ENCODE measurements around the gene CTNNAL1.
"Not testable (repeated sequence)": the region's sequence is repeated elsewhere in the genome, so short reads cannot be mapped to it uniquely, and the experiment has no call there.

The CTNNAL1 gene

DNA sequence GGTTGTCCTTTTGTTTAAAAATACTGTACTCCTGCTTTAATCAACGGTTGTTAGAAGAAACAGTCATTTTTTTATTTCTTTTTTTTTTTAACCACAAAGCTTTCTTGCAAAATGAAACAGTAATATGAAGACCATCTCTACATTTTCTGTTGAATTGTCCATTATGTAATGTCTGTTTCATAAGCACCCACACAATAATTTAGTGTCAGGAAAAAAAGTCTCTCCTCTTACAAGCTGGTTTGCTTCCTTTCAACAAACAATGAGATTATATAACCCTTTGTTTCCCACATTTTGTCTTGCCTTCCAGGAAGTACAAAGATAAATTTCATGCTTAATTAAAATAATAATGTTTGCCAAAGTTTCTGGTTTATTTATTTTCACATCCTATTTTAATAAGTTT, 16.7 kb downstream of the CTNNAL1 start:
- Histone ChIP-seq H3K4me3 (ENCODE audit: insufficient read depth, low read depth, low read length) (no peak overlapping the region), H3K27ac (ENCODE audit: insufficient read depth, low read depth, low read length, poor library complexity, severe bottlenecking) (no peak overlapping the region), H3K36me3 (ENCODE audit: control insufficient read depth, insufficient read depth, low read length) (no peaks in the 10 kb centered on the region), H3K27me3 (ENCODE audit: control insufficient read depth, insufficient read depth, low read length, poor library complexity, severe bottlenecking) (no peaks in the 10 kb centered on the region), H3K4me1 (ENCODE audit: control insufficient read depth, insufficient read depth, low read length) (no peaks in the 10 kb centered on the region), H3K9me3 (ENCODE audit: control insufficient read depth, low read length) (no peaks in the 10 kb centered on the region)
- WGBS, 2 experiments, result 100% methylated on average over 1 of the region's 1 CpG

DNA sequence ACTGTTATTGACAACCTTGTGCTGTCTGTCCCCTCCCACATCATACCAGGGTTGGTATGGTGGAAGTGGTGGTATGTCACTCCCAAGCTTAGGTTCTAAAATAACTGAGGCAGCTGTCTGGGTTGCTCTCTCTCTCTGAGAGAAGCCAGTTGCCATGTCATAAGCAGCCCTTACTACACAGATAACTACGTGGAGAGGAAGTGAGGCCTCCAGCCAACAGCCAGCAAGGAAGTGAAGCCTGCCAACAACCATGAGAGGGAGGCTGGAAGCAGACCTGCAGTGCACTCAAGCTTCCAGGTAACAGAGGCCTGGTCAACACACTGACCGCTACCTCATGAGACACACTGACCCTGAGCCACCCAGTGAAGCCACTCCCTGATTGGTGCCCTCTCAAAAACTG, 18.6 kb downstream of the CTNNAL1 start:
- Histone ChIP-seq H3K36me3 (ENCODE audit: control insufficient read depth, insufficient read depth, low read length) (peaks cover 8% of the 10 kb centered on the region), H3K27ac (ENCODE audit: insufficient read depth, low read depth, low read length, poor library complexity, severe bottlenecking) (no peak overlapping the region), H3K9me3 (ENCODE audit: control insufficient read depth, low read length) (no peaks in the 10 kb centered on the region), H3K4me3 (ENCODE audit: insufficient read depth, low read depth, low read length) (no peak overlapping the region), H3K4me1 (ENCODE audit: control insufficient read depth, insufficient read depth, low read length) (no peaks in the 10 kb centered on the region), H3K27me3 (ENCODE audit: control insufficient read depth, insufficient read depth, low read length, poor library complexity, severe bottlenecking) (no peaks in the 10 kb centered on the region)
- WGBS, 2 experiments, result 96 to 100% methylated on average over 2 of the region's 2 CpGs

DNA sequence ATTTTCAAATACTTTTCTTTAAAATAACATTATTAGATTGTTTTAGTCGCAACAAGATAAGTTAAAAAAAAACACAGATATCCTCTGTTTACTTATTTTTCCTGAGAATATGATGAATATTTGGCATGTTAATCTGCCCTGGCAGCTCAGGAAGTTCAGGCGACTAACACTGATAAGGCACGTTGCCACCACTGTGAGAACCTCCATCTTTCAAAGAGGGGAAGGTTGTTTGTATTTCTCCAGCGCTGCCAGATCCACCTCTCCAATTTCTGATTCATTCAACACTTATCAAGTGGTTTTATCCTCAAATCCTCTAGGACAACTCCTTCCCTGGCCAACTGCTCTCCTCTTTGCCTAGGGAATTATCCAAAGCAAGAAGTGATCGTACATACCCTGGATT, 21.8 kb downstream of the CTNNAL1 start:
- Histone ChIP-seq H3K27me3 (ENCODE audit: control insufficient read depth, insufficient read depth, low read length, poor library complexity, severe bottlenecking) (no peaks in the 10 kb centered on the region), H3K4me3 (ENCODE audit: insufficient read depth, low read depth, low read length) (no peak overlapping the region), H3K9me3 (ENCODE audit: control insufficient read depth, low read length) (no peaks in the 10 kb centered on the region), H3K4me1 (ENCODE audit: control insufficient read depth, insufficient read depth, low read length) (no peaks in the 10 kb centered on the region), H3K27ac (ENCODE audit: insufficient read depth, low read depth, low read length, poor library complexity, severe bottlenecking) (no peak overlapping the region), H3K36me3 (ENCODE audit: control insufficient read depth, insufficient read depth, low read length) (peaks cover 13% of the 10 kb centered on the region)
- WGBS, 2 experiments, result 93 to 95% methylated on average over 4 of the region's 5 CpGs

- no peaks in the 10 kb centered on the region for H3K9me3 ChIP-seq (ENCODE audit: control insufficient read depth, low read length)
- H3K27ac ChIP-seq (ENCODE audit: insufficient read depth, low read depth, low read length, poor library complexity, severe bottlenecking), result no peak overlapping the region
- H3K4me3 ChIP-seq (ENCODE audit: insufficient read depth, low read depth, low read length), result no peak overlapping the region
- peaks cover 12% of the 10 kb centered on the region for H3K36me3 ChIP-seq (ENCODE audit: control insufficient read depth, insufficient read depth, low read length)
- no peaks in the 10 kb centered on the region for H3K4me1 ChIP-seq (ENCODE audit: control insufficient read depth, insufficient read depth, low read length)
- H3K27me3 ChIP-seq (ENCODE audit: control insufficient read depth, insufficient read depth, low read length, poor library complexity, severe bottlenecking), result no peaks in the 10 kb centered on the region
Measured at GRCh38 chr9:108983885-108984284, 29.4 kb downstream of the CTNNAL1 start.

GRCh38 chr9:108980893-108981292, 32.4 kb downstream of the CTNNAL1 start:
- Histone ChIP-seq H3K4me1 (ENCODE audit: control insufficient read depth, insufficient read depth, low read length) (no peaks in the 10 kb centered on the region), H3K4me3 (ENCODE audit: insufficient read depth, low read depth, low read length) (no peak overlapping the region), H3K27me3 (ENCODE audit: control insufficient read depth, insufficient read depth, low read length, poor library complexity, severe bottlenecking) (no peaks in the 10 kb centered on the region), H3K36me3 (ENCODE audit: control insufficient read depth, insufficient read depth, low read length) (peaks cover 7% of the 10 kb centered on the region), H3K9me3 (ENCODE audit: control insufficient read depth, low read length) (no peaks in the 10 kb centered on the region), H3K27ac (ENCODE audit: insufficient read depth, low read depth, low read length, poor library complexity, severe bottlenecking) (no peak overlapping the region)
- WGBS, 2 experiments, result 89 to 97% methylated on average over 2 of the region's 2 CpGs

DNA sequence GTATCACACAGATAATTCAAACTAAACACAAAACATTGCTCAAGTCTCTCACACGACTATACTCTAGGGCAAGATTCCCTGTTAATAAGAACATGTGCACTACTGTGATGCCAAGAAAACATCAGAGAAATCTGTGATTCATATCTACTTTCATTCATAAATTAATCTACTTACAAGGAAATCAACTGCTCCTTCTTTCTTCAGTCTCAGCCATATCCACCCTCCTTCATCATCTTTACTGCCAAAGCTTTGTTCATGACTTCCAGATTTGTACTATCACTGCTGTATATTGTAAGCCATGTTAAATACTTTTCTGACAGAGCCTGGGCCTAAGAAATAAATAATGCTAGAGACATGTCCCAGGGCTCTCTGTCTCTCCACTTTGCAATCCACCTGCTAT, 35.1 kb downstream of the CTNNAL1 start:
- peaks cover 10% of the 10 kb centered on the region for H3K36me3 ChIP-seq (ENCODE audit: control insufficient read depth, insufficient read depth, low read length)
- H3K4me1 ChIP-seq (ENCODE audit: control insufficient read depth, insufficient read depth, low read length), result no peaks in the 10 kb centered on the region
- H3K9me3 ChIP-seq (ENCODE audit: control insufficient read depth, low read length), result no peaks in the 10 kb centered on the region
- H3K27me3 ChIP-seq (ENCODE audit: control insufficient read depth, insufficient read depth, low read length, poor library complexity, severe bottlenecking), result no peaks in the 10 kb centered on the region
- 90 to 96% methylated on average over 1 of the region's 1 CpG for WGBS, 2 experiments
- no peak overlapping the region for H3K27ac ChIP-seq (ENCODE audit: insufficient read depth, low read depth, low read length, poor library complexity, severe bottlenecking)
- H3K4me3 ChIP-seq (ENCODE audit: insufficient read depth, low read depth, low read length), result no peak overlapping the region

- H3K4me1 ChIP-seq (ENCODE audit: control insufficient read depth, insufficient read depth, low read length), result no peaks in the 10 kb centered on the region
- H3K27ac ChIP-seq (ENCODE audit: insufficient read depth, low read depth, low read length, poor library complexity, severe bottlenecking), result no peak overlapping the region
- H3K9me3 ChIP-seq (ENCODE audit: control insufficient read depth, low read length), result no peaks in the 10 kb centered on the region
- H3K27me3 ChIP-seq (ENCODE audit: control insufficient read depth, insufficient read depth, low read length, poor library complexity, severe bottlenecking), result no peaks in the 10 kb centered on the region
- 93 to 94% methylated on average over 5 of the region's 5 CpGs for WGBS, 2 experiments
- peaks cover 13% of the 10 kb centered on the region for H3K36me3 ChIP-seq (ENCODE audit: control insufficient read depth, insufficient read depth, low read length)
- no peak overlapping the region for H3K4me3 ChIP-seq (ENCODE audit: insufficient read depth, low read depth, low read length)
Measured at GRCh38 chr9:108973895-108974294, 39.4 kb downstream of the CTNNAL1 start.

- no peak overlapping the region for H3K27ac ChIP-seq (ENCODE audit: insufficient read depth, low read depth, low read length, poor library complexity, severe bottlenecking)
- no peaks in the 10 kb centered on the region for H3K9me3 ChIP-seq (ENCODE audit: control insufficient read depth, low read length)
- peaks cover 13% of the 10 kb centered on the region for H3K36me3 ChIP-seq (ENCODE audit: control insufficient read depth, insufficient read depth, low read length)
- no peak overlapping the region for H3K4me3 ChIP-seq (ENCODE audit: insufficient read depth, low read depth, low read length)
- H3K4me1 ChIP-seq (ENCODE audit: control insufficient read depth, insufficient read depth, low read length), result no peaks in the 10 kb centered on the region
- WGBS, 2 experiments, result 80% methylated on average over 1 of the region's 2 CpGs; no CpG with 5 or more reads in 1 of the 2 experiments
- no peaks in the 10 kb centered on the region for H3K27me3 ChIP-seq (ENCODE audit: control insufficient read depth, insufficient read depth, low read length, poor library complexity, severe bottlenecking)
Measured at GRCh38 chr9:108972626-108973209, 40.6 kb downstream of the CTNNAL1 start.

DNA sequence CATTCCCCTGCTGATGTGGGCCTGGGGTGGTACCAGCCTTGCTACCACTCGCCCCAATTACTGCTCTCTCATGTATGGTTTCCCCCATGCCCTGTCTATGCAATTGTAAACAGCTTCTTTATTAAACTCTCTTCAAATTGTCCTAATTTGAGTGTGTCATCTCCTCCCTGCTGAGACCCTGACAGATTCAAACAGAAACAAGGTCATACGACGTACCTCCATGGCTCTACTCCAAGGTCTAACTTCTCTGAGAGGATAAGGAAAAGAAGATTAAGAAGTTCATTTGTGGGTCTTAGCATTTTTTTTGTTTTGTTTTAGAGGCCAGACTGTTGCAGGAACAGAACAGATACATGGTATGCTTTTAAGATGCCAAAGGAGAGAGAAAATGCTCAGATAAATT, 41.1 kb downstream of the CTNNAL1 start:
- no peak overlapping the region for H3K4me3 ChIP-seq (ENCODE audit: insufficient read depth, low read depth, low read length)
- H3K27me3 ChIP-seq (ENCODE audit: control insufficient read depth, insufficient read depth, low read length, poor library complexity, severe bottlenecking), result no peaks in the 10 kb centered on the region
- peaks cover 13% of the 10 kb centered on the region for H3K36me3 ChIP-seq (ENCODE audit: control insufficient read depth, insufficient read depth, low read length)
- no peaks in the 10 kb centered on the region for H3K9me3 ChIP-seq (ENCODE audit: control insufficient read depth, low read length)
- 94 to 95% methylated on average over 3 of the region's 3 CpGs for WGBS, 2 experiments
- no peaks in the 10 kb centered on the region for H3K4me1 ChIP-seq (ENCODE audit: control insufficient read depth, insufficient read depth, low read length)
- no peak overlapping the region for H3K27ac ChIP-seq (ENCODE audit: insufficient read depth, low read depth, low read length, poor library complexity, severe bottlenecking)

DNA sequence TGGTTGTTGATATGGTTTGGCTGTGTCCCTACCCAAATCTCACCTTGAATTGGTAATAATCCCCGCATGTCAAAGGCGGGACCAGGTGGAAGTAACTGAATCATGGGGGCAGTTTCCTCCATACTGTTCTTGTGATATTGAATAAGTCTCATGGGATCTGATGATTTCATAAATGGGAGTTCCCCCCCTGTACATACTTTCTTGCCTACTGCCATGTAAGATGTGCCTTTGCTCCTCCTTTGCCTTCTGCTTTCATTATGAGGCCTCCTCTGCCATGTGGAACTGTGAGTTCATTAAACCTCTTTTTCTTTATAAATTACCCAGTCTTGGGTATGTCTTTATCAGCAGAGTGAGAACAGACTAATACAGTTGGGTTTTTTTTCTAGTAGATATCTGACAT, 41.9 kb downstream of the CTNNAL1 start:
- H3K27ac ChIP-seq (ENCODE audit: insufficient read depth, low read depth, low read length, poor library complexity, severe bottlenecking); H3K9me3 ChIP-seq (ENCODE audit: control insufficient read depth, low read length); H3K4me1 ChIP-seq (ENCODE audit: control insufficient read depth, insufficient read depth, low read length); H3K27me3 ChIP-seq (ENCODE audit: control insufficient read depth, insufficient read depth, low read length, poor library complexity, severe bottlenecking); H3K4me3 ChIP-seq (ENCODE audit: insufficient read depth, low read depth, low read length): not testable (repeated sequence)
- 89 to 98% methylated on average over 2 of the region's 2 CpGs for WGBS, 2 experiments
- peaks cover 13% of the 10 kb centered on the region for H3K36me3 ChIP-seq (ENCODE audit: control insufficient read depth, insufficient read depth, low read length)

GRCh38 chr9:108967916-108968315, 45.4 kb downstream of the CTNNAL1 start:
- Histone ChIP-seq H3K9me3 (ENCODE audit: control insufficient read depth, low read length) (no peaks in the 10 kb centered on the region), H3K27me3 (ENCODE audit: control insufficient read depth, insufficient read depth, low read length, poor library complexity, severe bottlenecking) (no peaks in the 10 kb centered on the region), H3K4me1 (ENCODE audit: control insufficient read depth, insufficient read depth, low read length) (no peaks in the 10 kb centered on the region), H3K36me3 (ENCODE audit: control insufficient read depth, insufficient read depth, low read length) (peaks cover 11% of the 10 kb centered on the region), H3K4me3 (ENCODE audit: insufficient read depth, low read depth, low read length) (no peak overlapping the region), H3K27ac (ENCODE audit: insufficient read depth, low read depth, low read length, poor library complexity, severe bottlenecking) (no peak overlapping the region)

Data from ectodermal cell (in vitro differentiated cells).